SK-N-SH treated with all-trans-retinoic acid at 6 μM for 48 hours (cell line): ENCODE results near the gene DDX27.

Source experiments
- ATAC-seq: fragments of 200-7000 bp; cut with Tn5 transposase; 3 replicates; pipeline ENCODE4 v1.9.1; 2020; ENCODE audit warnings: mild to moderate bottlenecking, moderate library complexity
- ARNTL ChIP-seq: fragments of 450-650 bp; formaldehyde crosslinking; IDR thresholded peaks from 2 replicates; pipeline ENCODE4 v1.5.0; 2020; ENCODE audit warnings: low read depth, mild to moderate bottlenecking, moderate library complexity, borderline replicate concordance
- BACH2 ChIP-seq: fragments of 250-450 bp; sonication (Bioruptor Pico); IDR thresholded peaks from 2 replicates; pipeline ENCODE4 v1.9.0; 2021; ENCODE audit warnings: mild to moderate bottlenecking, borderline replicate concordance
- CSDC2 ChIP-seq: fragments of 250-450 bp; sonication (Bioruptor Pico); IDR thresholded peaks from 2 replicates; pipeline ENCODE4 v1.5.0; 2020; ENCODE audit warnings: mild to moderate bottlenecking, moderate library complexity
- ESRRG ChIP-seq: fragments of 250-450 bp; sonication (Bioruptor Pico); IDR thresholded peaks from 2 replicates; pipeline ENCODE4 v1.6.1; 2021; ENCODE audit warnings: mild to moderate bottlenecking
- GLIS3 ChIP-seq: fragments of 250-450 bp; sonication (Bioruptor Pico); IDR thresholded peaks from 2 replicates; pipeline ENCODE4 v1.5.0; 2020; ENCODE audit warnings: mild to moderate bottlenecking, moderate library complexity
- ISL1 ChIP-seq: fragments of 250-450 bp; sonication (Bioruptor Pico); IDR thresholded peaks from 2 replicates; pipeline ENCODE4 v2.1.2; 2022; ENCODE audit warnings: mild to moderate bottlenecking, moderate library complexity
- OSR1 ChIP-seq: fragments of 250-450 bp; sonication (Bioruptor Pico); IDR thresholded peaks from 2 replicates; pipeline ENCODE4 v1.8.0; 2022; ENCODE audit warnings: moderate library complexity, mild to moderate bottlenecking, inconsistent platforms
- PPARA ChIP-seq: fragments of 250-450 bp; sonication (Bioruptor Pico); IDR thresholded peaks from 2 replicates; pipeline ENCODE4 v1.5.0; 2020; ENCODE audit warnings: mild to moderate bottlenecking, borderline replicate concordance
- SNAI2 ChIP-seq: fragments of 250-450 bp; sonication (Bioruptor Pico); IDR thresholded peaks from 2 replicates; pipeline ENCODE4 v1.5.0; 2020; ENCODE audit warnings: mild to moderate bottlenecking, moderate library complexity
- TCF4 ChIP-seq: fragments of 250-450 bp; sonication (Bioruptor Pico); IDR thresholded peaks from 2 replicates; pipeline ENCODE4 v1.8.0; 2021; ENCODE audit warnings: mild to moderate bottlenecking, moderate library complexity, borderline replicate concordance
- TOX ChIP-seq: fragments of 250-450 bp; sonication (Bioruptor Pico); IDR thresholded peaks from 2 replicates; pipeline ENCODE4 v1.8.0; 2021; ENCODE audit warnings: mild to moderate bottlenecking, moderate library complexity, borderline replicate concordance
- ZC3H10 ChIP-seq: fragments of 250-450 bp; sonication (Bioruptor Pico); IDR thresholded peaks from 2 replicates; pipeline ENCODE4 v1.5.1; 2021; ENCODE audit warnings: mild to moderate bottlenecking, moderate library complexity
- ZFP3 ChIP-seq: fragments of 250-450 bp; sonication (Bioruptor Pico); IDR thresholded peaks from 2 replicates; pipeline ENCODE4 v1.5.0; 2020; ENCODE audit warnings: mild to moderate bottlenecking, moderate library complexity
- ZNF565 ChIP-seq: fragments of 450-650 bp; formaldehyde crosslinking; conservative IDR thresholded peaks from 2 replicates; pipeline ENCODE4 v1.5.0; 2020; ENCODE audit warnings: low read depth, mild to moderate bottlenecking, moderate library complexity
- ZNF70 ChIP-seq: fragments of 450-650 bp; formaldehyde crosslinking; IDR thresholded peaks from 2 replicates; pipeline ENCODE4 v1.5.0; 2020; ENCODE audit warnings: mild to moderate bottlenecking, moderate library complexity
- ZNF8 ChIP-seq: fragments of 450-650 bp; formaldehyde crosslinking; IDR thresholded peaks from 2 replicates; pipeline ENCODE4 v1.5.0; 2020; ENCODE audit warnings: mild to moderate bottlenecking, moderate library complexity
- TF ChIP-seq, protein P1 (sequence below): fragments of 250-450 bp; sonication (Bioruptor Pico); IDR thresholded peaks from 2 replicates; pipeline ENCODE4 v1.5.1; 2020; ENCODE audit warnings: low read depth, mild to moderate bottlenecking, moderate library complexity
- TF ChIP-seq, protein P2 (sequence below): fragments of 250-450 bp; sonication (Bioruptor Pico); IDR thresholded peaks from 2 replicates; pipeline ENCODE4 v1.8.0; 2021; ENCODE audit warnings: low read depth, mild to moderate bottlenecking, moderate library complexity, borderline replicate concordance
- TF ChIP-seq, protein P3 (sequence below): fragments of 250-450 bp; sonication (Bioruptor Pico); IDR thresholded peaks from 2 replicates; pipeline ENCODE4 v1.5.1; 2021; ENCODE audit warnings: mild to moderate bottlenecking, moderate library complexity
- TF ChIP-seq, protein P4 (sequence below): fragments of 250-450 bp; sonication (Bioruptor Pico); IDR thresholded peaks from 2 replicates; pipeline ENCODE4 v1.5.0; 2020; ENCODE audit warnings: mild to moderate bottlenecking, moderate library complexity
- TF ChIP-seq, protein P5 (sequence below): fragments of 250-450 bp; sonication (Bioruptor Pico); IDR thresholded peaks from 2 replicates; pipeline ENCODE4 v1.8.0; 2020; ENCODE audit warnings: mild to moderate bottlenecking, moderate library complexity, borderline replicate concordance

The DDX27 gene

DNA sequence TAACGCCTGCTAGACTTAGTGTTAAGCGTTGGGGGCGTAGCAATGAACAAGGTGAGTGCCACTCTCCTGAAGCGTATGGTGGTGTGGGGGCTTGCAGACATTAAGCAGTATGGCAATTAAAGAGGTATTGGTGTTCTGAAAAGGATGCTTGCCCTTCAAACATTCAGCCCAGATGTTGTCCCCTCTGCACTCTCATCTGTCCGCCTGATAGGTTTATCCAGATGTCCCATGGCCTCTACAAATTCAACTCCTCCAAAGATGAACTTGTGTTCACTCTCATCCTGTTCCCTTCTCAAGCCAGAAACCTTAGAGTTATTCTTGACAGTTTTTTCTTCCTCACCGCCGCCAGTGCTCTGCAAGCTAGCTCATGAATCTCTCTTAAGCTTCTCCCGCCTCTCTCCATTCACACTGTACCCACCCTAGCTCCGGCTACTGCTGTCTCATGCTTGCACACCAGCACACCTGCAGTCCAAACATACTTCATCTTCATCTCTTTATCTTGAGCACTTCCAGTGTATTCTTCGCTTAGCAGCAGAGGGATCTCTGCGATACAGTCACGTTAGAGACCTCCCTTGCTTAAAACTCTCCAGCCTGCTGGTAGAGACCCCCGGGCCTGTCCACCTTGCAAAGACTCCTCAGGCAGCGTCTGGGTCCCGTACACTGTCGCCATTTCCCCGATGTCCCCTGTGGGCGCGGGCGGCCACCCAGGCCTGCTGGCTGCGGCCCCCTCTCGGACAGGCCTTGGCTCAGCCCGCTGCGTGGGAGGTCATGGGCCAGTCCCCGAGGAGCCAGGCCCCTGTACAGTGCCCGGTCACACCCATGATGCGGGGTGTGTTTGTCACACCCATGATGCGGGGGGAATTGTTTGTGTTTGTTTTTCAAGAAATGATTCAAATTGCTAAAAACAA is 962 bp downstream of the DDX27 start (continued):
- TF ChIP-seq, protein P1, sequence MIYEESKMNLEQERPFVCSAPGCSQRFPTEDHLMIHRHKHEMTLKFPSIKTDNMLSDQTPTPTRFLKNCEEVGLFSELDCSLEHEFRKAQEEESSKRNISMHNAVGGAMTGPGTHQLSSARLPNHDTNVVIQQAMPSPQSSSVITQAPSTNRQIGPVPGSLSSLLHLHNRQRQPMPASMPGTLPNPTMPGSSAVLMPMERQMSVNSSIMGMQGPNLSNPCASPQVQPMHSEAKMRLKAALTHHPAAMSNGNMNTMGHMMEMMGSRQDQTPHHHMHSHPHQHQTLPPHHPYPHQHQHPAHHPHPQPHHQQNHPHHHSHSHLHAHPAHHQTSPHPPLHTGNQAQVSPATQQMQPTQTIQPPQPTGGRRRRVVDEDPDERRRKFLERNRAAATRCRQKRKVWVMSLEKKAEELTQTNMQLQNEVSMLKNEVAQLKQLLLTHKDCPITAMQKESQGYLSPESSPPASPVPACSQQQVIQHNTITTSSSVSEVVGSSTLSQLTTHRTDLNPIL (CRISPR knock-in tag), result no peak

DNA sequence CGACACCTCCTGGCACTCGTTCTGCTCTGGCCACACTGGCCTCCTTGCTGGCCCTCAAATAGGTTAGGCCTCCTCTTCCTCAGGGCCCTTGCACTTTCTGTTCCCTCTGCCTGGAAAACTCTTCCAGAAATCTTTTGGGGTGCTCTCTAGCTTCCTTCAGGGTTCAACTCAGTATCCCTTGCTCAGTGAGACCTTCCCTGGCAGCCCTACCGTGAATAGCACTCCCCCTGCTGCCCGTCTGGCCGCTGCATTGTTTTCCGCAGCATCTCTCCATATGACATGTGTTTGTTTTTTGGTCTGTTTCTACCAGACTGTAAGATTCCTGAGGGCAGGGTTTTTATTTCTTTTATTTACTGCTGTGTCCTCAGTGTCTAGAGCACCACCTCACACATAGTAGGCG is 6.7 kb downstream of the DDX27 start:
- no peak for ATAC-seq
- TF ChIP-seq ARNTL (CRISPR knock-in tag) (no peak), SNAI2 (no peak), CSDC2 (CRISPR knock-in tag) (no peak), ZNF565 (no peak), ZFP3 (CRISPR knock-in tag) (no peak), TCF4 (no peak), BACH2 (CRISPR knock-in tag) (no peak), ZNF8 (no peak), ZNF70 (CRISPR knock-in tag) (no peak), ISL1 (CRISPR knock-in tag) (no peak), GLIS3 (CRISPR knock-in tag) (no peak), PPARA (CRISPR knock-in tag) (no peak)
- TF ChIP-seq, protein P2, sequence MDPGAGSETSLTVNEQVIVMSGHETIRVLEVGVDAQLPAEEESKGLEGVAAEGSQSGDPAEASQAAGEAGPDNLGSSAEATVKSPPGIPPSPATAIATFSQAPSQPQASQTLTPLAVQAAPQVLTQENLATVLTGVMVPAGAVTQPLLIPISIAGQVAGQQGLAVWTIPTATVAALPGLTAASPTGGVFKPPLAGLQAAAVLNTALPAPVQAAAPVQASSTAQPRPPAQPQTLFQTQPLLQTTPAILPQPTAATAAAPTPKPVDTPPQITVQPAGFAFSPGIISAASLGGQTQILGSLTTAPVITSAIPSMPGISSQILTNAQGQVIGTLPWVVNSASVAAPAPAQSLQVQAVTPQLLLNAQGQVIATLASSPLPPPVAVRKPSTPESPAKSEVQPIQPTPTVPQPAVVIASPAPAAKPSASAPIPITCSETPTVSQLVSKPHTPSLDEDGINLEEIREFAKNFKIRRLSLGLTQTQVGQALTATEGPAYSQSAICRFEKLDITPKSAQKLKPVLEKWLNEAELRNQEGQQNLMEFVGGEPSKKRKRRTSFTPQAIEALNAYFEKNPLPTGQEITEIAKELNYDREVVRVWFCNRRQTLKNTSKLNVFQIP (CRISPR knock-in tag), result no peak
- TF ChIP-seq, protein P3, sequence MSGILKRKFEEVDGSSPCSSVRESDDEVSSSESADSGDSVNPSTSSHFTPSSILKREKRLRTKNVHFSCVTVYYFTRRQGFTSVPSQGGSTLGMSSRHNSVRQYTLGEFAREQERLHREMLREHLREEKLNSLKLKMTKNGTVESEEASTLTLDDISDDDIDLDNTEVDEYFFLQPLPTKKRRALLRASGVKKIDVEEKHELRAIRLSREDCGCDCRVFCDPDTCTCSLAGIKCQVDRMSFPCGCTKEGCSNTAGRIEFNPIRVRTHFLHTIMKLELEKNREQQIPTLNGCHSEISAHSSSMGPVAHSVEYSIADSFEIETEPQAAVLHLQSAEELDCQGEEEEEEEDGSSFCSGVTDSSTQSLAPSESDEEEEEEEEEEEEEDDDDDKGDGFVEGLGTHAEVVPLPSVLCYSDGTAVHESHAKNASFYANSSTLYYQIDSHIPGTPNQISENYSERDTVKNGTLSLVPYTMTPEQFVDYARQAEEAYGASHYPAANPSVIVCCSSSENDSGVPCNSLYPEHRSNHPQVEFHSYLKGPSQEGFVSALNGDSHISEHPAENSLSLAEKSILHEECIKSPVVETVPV (CRISPR knock-in tag), result no peak
- TF ChIP-seq, protein P4, sequence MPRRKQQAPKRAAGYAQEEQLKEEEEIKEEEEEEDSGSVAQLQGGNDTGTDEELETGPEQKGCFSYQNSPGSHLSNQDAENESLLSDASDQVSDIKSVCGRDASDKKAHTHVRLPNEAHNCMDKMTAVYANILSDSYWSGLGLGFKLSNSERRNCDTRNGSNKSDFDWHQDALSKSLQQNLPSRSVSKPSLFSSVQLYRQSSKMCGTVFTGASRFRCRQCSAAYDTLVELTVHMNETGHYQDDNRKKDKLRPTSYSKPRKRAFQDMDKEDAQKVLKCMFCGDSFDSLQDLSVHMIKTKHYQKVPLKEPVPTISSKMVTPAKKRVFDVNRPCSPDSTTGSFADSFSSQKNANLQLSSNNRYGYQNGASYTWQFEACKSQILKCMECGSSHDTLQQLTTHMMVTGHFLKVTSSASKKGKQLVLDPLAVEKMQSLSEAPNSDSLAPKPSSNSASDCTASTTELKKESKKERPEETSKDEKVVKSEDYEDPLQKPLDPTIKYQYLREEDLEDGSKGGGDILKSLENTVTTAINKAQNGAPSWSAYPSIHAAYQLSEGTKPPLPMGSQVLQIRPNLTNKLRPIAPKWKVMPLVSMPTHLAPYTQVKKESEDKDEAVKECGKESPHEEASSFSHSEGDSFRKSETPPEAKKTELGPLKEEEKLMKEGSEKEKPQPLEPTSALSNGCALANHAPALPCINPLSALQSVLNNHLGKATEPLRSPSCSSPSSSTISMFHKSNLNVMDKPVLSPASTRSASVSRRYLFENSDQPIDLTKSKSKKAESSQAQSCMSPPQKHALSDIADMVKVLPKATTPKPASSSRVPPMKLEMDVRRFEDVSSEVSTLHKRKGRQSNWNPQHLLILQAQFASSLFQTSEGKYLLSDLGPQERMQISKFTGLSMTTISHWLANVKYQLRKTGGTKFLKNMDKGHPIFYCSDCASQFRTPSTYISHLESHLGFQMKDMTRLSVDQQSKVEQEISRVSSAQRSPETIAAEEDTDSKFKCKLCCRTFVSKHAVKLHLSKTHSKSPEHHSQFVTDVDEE (CRISPR knock-in tag), result no peak
- TF ChIP-seq, protein P5, sequence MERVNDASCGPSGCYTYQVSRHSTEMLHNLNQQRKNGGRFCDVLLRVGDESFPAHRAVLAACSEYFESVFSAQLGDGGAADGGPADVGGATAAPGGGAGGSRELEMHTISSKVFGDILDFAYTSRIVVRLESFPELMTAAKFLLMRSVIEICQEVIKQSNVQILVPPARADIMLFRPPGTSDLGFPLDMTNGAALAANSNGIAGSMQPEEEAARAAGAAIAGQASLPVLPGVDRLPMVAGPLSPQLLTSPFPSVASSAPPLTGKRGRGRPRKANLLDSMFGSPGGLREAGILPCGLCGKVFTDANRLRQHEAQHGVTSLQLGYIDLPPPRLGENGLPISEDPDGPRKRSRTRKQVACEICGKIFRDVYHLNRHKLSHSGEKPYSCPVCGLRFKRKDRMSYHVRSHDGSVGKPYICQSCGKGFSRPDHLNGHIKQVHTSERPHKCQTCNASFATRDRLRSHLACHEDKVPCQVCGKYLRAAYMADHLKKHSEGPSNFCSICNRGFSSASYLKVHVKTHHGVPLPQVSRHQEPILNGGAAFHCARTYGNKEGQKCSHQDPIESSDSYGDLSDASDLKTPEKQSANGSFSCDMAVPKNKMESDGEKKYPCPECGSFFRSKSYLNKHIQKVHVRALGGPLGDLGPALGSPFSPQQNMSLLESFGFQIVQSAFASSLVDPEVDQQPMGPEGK (CRISPR knock-in tag), result no peak

DNA sequence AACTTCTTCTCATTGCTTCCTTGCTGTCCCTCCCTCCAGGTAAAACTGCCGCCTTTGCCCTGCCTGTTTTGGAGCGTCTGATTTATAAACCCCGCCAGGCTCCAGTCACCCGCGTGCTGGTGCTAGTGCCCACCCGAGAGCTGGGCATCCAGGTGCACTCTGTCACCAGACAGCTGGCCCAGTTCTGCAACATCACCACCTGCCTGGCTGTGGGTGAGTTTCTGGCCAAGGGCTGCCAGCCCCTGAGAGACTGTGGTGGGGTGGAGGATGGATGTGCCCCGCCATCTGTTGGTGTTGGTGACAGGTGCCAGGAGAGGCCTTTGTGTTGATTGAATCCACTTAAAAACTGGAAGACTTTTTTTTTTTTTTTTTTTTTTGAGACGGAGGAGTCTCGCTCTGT is 9.5 kb downstream of the DDX27 start:
- ATAC-seq, result no peak
- TF ChIP-seq ZC3H10 (no peak), OSR1 (CRISPR knock-in tag) (no peak), TOX (CRISPR knock-in tag) (no peak), ZNF70 (CRISPR knock-in tag) (no peak), TCF4 (no peak), ISL1 (CRISPR knock-in tag) (no peak), CSDC2 (CRISPR knock-in tag) (no peak), ARNTL (CRISPR knock-in tag) (no peak), ESRRG (no peak), ZFP3 (CRISPR knock-in tag) (no peak), BACH2 (CRISPR knock-in tag) (no peak)
- TF ChIP-seq, protein P5 (CRISPR knock-in tag), result no peak
- TF ChIP-seq, protein P4 (CRISPR knock-in tag), result no peak
